GM15510 (cell line): ENCODE measurements around the gene SYT2.

Experiments
- POLR2A ChIP-seq: IDR thresholded peaks from 3 replicates; pipeline ENCODE4 v1.6.1; 2011; ENCODE audit warnings: borderline replicate concordance; ENCODE audit not compliant: insufficient read length; ENCODE audit errors: extremely low read depth

The SYT2 gene

DNA sequence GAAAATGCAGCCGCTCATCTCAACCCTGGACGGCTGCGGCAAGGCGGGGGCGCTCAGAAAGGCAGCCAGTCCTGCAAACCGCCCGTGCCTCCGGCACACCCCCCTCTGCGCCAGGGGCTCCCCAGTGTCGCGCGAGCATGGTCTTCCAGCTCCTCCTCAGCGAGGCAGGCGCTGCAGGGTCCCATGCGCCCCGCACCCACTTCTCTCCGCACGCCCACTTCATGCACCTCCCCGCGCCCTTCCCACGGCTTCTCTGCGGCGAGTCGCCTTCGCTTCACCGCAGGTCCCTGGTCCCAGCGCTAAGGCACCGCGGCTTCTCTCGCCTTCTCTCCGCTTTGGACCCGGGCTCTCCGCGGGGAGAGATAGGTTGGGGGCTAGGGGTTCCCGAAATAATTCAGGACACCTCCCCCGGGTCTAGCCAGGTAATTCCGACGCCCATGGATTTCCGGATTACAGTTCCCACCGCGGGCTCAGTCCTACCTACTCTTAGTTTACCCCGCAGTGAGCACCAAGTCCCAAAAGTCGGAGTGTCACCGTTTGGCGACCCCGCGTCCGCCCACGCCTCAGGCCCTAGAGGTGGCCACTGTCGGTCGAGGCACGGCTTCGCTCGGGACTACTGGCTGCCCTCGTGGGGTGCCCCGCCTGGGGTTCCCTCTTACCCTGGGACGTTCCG lies 67.5 kb downstream of the SYT2 start:
- no peak for TF ChIP-seq POLR2A

- TF ChIP-seq POLR2A, result no peak
These were observed 68.0 kb downstream of the SYT2 start for GRCh38 chr1:202642212-202642611.

DNA sequence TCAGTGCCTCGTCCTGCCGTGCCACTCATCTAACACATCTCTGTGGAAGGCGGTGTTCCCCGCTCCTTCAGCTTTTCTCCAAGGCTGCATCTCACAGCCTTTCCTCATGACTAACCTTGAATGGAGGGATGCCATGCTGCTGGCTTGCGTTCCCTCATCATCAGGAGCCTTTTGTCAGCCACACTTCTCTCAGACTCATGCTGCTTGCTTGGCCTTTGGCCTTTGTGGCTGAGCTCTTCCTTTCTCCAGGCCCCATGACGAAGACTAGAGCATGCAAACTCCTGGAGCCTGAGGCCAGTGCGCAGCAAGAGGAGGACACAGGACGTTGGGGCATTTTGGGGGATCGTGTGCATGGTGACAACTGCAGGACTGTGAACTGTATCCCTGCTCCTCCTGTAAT lies 70.8 kb downstream of the SYT2 start:
- no peak for TF ChIP-seq POLR2A

DNA sequence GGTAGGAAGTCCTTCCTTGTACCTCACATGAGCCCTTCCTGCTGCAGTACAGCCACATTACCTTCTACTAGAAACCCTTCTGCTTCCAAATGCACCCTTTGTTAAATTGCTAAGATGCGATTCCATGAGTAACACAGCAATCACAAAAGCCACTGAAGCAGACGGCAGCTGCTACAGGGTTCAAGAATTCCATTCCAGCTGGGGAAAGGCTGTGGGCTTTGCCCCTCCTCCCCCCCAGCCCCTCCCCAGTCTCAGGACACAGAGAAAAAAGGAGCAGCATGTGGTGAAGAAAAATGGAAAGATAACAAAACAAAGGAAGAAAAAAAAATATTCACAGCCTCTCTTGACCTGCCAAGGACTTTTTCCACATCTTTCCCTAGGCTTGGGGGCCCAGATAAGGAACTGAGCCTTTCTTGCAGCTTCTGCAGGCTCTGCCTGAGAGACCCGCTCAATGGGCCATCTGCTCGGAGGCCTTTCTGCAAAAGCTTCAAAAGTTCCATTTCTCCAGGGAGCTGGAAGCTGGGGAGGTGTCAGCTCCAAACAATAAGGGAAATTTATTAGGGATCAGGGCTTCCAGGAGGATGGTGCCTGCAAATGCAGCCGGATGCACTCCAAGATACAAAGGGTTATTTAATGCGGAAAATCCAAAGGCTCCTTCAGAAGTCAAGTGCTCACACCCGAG lies 72.1 kb downstream of the SYT2 start:
- TF ChIP-seq POLR2A, result no peak

GRCh38 chr1:202632241-202632640 lies 78.0 kb downstream of the SYT2 start:
- TF ChIP-seq POLR2A, result no peak

- TF ChIP-seq POLR2A, result no peak
These were observed 79.0 kb downstream of the SYT2 start for GRCh38 chr1:202631076-202631923.

GRCh38 chr1:202630541-202630940 lies 79.7 kb downstream of the SYT2 start:
- no peak for TF ChIP-seq POLR2A

DNA sequence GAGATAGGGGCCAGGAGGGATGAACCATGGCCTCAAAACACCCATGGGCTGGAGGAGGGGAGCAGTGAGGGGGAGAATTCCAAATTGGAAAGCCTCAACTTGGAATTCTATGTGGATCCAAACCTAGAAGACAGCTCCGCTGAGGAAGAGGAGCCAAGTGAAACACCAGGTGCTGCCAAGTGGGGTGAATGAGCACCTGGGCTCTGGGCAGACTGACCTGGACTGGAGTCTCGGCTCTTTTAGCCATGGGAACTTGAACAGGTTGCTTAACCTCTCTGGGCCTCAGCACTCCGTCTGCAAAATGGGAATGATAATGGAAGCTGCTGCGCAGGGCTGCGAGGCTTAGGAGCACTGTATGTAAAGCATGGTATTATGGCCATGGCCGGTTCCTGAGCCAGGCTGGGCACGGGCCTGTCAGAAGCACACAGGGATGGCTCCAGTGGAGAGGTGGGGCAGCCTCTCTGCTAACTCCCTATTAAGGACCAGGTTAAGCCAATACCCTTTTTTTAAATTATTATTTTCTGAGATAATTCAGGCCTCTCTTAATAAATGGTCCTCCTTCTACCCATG lies 81.5 kb downstream of the SYT2 start:
- TF ChIP-seq POLR2A, result no peak

DNA sequence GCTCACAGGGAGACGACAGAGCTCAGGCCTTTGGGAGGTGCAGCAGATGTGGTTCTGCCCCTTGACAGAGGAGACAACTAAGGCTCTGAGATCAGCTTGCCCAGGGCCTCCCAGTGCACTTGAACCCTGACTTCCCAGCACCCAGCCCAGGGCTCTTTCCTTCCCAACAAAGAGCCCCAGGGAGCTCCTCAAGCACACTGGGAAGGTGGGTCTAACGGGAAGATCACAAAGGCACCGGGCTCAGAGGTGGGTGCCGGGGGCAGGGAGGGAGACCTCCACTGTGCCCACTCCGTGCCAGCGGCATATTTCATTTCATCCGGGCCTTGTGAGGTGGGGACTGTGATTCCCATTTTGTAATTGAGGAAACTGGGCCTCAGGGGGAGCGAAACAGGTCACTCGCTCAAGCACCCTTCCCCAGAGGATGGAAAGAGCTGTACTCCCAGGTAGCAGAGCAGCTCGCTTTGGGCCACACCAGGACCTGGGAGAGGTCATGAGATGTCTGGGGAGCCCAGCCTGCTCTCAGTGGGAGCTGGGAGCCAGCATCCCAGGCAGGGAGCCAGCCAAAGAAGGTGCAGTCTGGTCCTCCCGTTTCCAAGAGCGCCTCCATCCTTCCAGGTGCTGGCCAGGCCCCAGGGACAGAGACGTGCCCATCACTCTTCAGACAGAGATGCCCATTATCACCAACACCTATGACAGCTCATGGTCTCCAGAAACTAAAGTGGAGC lies 82.3 kb downstream of the SYT2 start:
- TF ChIP-seq POLR2A, result no peak

- TF ChIP-seq POLR2A, result no peak
These were observed 84.6 kb downstream of the SYT2 start for GRCh38 chr1:202625416-202626360.

GRCh38 chr1:202624781-202625108 lies 85.5 kb downstream of the SYT2 start:
- TF ChIP-seq POLR2A, result no peak

GRCh38 chr1:202624088-202624780 lies 86.0 kb downstream of the SYT2 start:
- no peak for TF ChIP-seq POLR2A

GRCh38 chr1:202623075-202623474 lies 87.2 kb downstream of the SYT2 start:
- no peak for TF ChIP-seq POLR2A
